K562 (cell line): Measurements from ENCODE around the gene SLC35G2. TPM values are rescaled to one million over a fixed set of nuclear protein-coding genes. Genes with fewer than 3 reads are reported as not detected.
A peak's percentile ranks its signal among the peaks of the same experiment; 100 is the strongest.

Experiments used
- BRF2 ChIP-seq: IDR thresholded peaks from 3 replicates; pipeline ENCODE4 v1.6.1; 2011; ENCODE audit warnings: borderline replicate concordance, mild to moderate bottlenecking; ENCODE audit not compliant: insufficient read length, insufficient read depth
- CBFA2T3 ChIP-seq: fragments of 450-650 bp; IDR thresholded peaks from 2 replicates; pipeline ENCODE4 v1.6.1; 2017
- CSDE1 ChIP-seq, 2 experiments: fragments of 450-650 bp; IDR thresholded peaks; 2 replicates each; pipeline ENCODE4 v1.6.1; 2016; ENCODE audit warnings: mild to moderate bottlenecking in 1 of 2
- DNMT1 ChIP-seq: fragments of 450-650 bp; IDR thresholded peaks from 2 replicates; pipeline ENCODE4 v1.6.1; 2016; ENCODE audit warnings: antibody characterized with exemption, mild to moderate bottlenecking
- FIP1L1 ChIP-seq: fragments of 200-400 bp; formaldehyde crosslinking; IDR thresholded peaks from 2 replicates; pipeline ENCODE4 v1.6.1; 2018; ENCODE audit warnings: mild to moderate bottlenecking, low read depth, low read length; ENCODE audit not compliant: poor library complexity, severe bottlenecking
- HNRNPL ChIP-seq: fragments of 200-400 bp; formaldehyde crosslinking; IDR thresholded peaks from 2 replicates; pipeline ENCODE4 v1.6.1; 2017; ENCODE audit warnings: low read depth, mild to moderate bottlenecking, low read length
- KAT7 ChIP-seq: sonication (generic); formaldehyde crosslinking; IDR thresholded peaks from 2 replicates; pipeline ENCODE4 v1.8.0; 2022; ENCODE audit warnings: missing genetic modification reagents, mild to moderate bottlenecking, borderline replicate concordance
- KDM5B ChIP-seq: fragments of 200-600 bp; sonication (generic); IDR thresholded peaks from 2 replicates; pipeline ENCODE4 v1.6.1; 2012; ENCODE audit warnings: low read depth, mild to moderate bottlenecking, moderate library complexity, low read length, control low read depth, inconsistent platforms; ENCODE audit not compliant: insufficient replicate concordance
- MXD1 ChIP-seq: fragments of 250-450 bp; sonication (Bioruptor Pico); IDR thresholded peaks from 2 replicates; pipeline ENCODE4 v1.8.0; 2021; ENCODE audit warnings: borderline replicate concordance, mild to moderate bottlenecking, moderate library complexity; ENCODE audit not compliant: poor library complexity, severe bottlenecking
- NRF1 ChIP-seq, 2 experiments: fragments of 450-650 bp; IDR thresholded peaks in 1 of 2; conservative IDR thresholded peaks in 1 of 2; 2 replicates each; pipeline ENCODE4 v1.6.1; 2014; ENCODE audit warnings: mild to moderate bottlenecking in 2 of 2
- POLR2A ChIP-seq: fragments of 450-650 bp; conservative IDR thresholded peaks from 2 replicates; pipeline ENCODE4 v1.6.1; 2016
- POLR2G ChIP-seq: fragments of 200-400 bp; formaldehyde crosslinking; IDR thresholded peaks from 2 replicates; pipeline ENCODE4 v1.6.1; 2017; ENCODE audit warnings: low read depth, mild to moderate bottlenecking, antibody characterized with exemption, low read length, moderate library complexity
- PTRF ChIP-seq: fragments of 450-650 bp; IDR thresholded peaks from 2 replicates; pipeline ENCODE4 v1.6.1; 2016; ENCODE audit warnings: mild to moderate bottlenecking, missing genetic modification characterization, missing compliant biosample characterization
- RBBP5 ChIP-seq: fragments of 200-600 bp; sonication (generic); IDR thresholded peaks from 2 replicates; pipeline ENCODE4 v1.6.1; 2012; ENCODE audit warnings: borderline replicate concordance, mild to moderate bottlenecking, low read length, control low read depth, inconsistent platforms; ENCODE audit not compliant: insufficient read depth, poor library complexity, severe bottlenecking
- RFX1 ChIP-seq: fragments of 450-650 bp; IDR thresholded peaks from 2 replicates; pipeline ENCODE4 v1.6.1; 2016; ENCODE audit warnings: mild to moderate bottlenecking, moderate library complexity
- RHOXF2B ChIP-seq: fragments of 250-450 bp; sonication (Bioruptor Pico); conservative IDR thresholded peaks from 2 replicates; pipeline ENCODE4 v1.5.1; 2021
- RUNX1 ChIP-seq: sonication (generic); IDR thresholded peaks from 2 replicates; pipeline ENCODE4 v1.6.1; 2016; ENCODE audit warnings: antibody characterized with exemption, low read depth
- SIX5 ChIP-seq, 2 experiments: IDR thresholded peaks; 2 replicates each; pipeline ENCODE4 v1.6.1; 2011; ENCODE audit warnings: low read length in 2 of 2, borderline replicate concordance in 1 of 2, low read depth in 1 of 2, mild to moderate bottlenecking in 1 of 2, moderate library complexity in 1 of 2; ENCODE audit not compliant: insufficient read depth in 1 of 2
- SRF ChIP-seq, 2 experiments: fragments of 250-450, 450-650 bp in 1 of 2; sonication (Bioruptor Pico) in 1 of 2; sonication (generic) in 1 of 2; formaldehyde crosslinking; IDR thresholded peaks; 2 replicates each; pipeline versions ENCODE4 v1.5.0 to v1.5.1; 2020 to 2022; ENCODE audit warnings: mild to moderate bottlenecking in 1 of 2, missing genetic modification reagents in 1 of 2
- TBP ChIP-seq: optimal IDR thresholded peaks from 2 replicates; pipeline ENCODE3; 2011; ENCODE audit warnings: low read depth, low read length, improper control_type of control experiment
- U2AF1 ChIP-seq: fragments of 200-400 bp; formaldehyde crosslinking; optimal IDR thresholded peaks from 2 replicates; pipeline ENCODE3; 2017; ENCODE audit warnings: mild to moderate bottlenecking, low read depth, low read length, moderate library complexity
- VEZF1 ChIP-seq: fragments of 200-800 bp; sonication (Bioruptor generic); IDR thresholded peaks from 2 replicates; pipeline ENCODE4 v1.6.1; 2017; ENCODE audit warnings: missing genetic modification characterization, missing compliant biosample characterization
- ZFX ChIP-seq: sonication (generic); formaldehyde crosslinking; IDR thresholded peaks from 2 replicates; pipeline ENCODE4 v1.8.0; 2022; ENCODE audit warnings: mild to moderate bottlenecking, missing genetic modification reagents, moderate library complexity
- ZNF239 ChIP-seq: fragments of 250-450 bp; sonication (Bioruptor Pico); IDR thresholded peaks from 2 replicates; pipeline ENCODE4 v1.4.0; 2020; ENCODE audit warnings: mild to moderate bottlenecking
- ZNF41 ChIP-seq: fragments of 250-450 bp; sonication (Bioruptor Pico); conservative IDR thresholded peaks from 2 replicates; pipeline ENCODE4 v1.4.0; 2020; ENCODE audit warnings: mild to moderate bottlenecking
- ZNF785 ChIP-seq: fragments of 250-450 bp; sonication (Bioruptor Pico); IDR thresholded peaks from 2 replicates; pipeline ENCODE4 v1.4.0; 2020; ENCODE audit warnings: mild to moderate bottlenecking
- polyA plus RNA-seq, 8 experiments: library from polyadenylated mRNA; depleted of rRNA in 4 of 8; stranded (reverse) in 5 of 8; unstranded in 3 of 8; fragments of >200 nt; fragmentation: Nextera tagmentation in 2 of 8; fragmentation: Illumina TruSeq in 1 of 8; extraction: Ambion mirVana in 2 of 8; extraction: Trizol in 1 of 8; gene quantifications; 2 replicates each; pipeline versions ENCODE4 v1.2.1 to v1.2.3, GENCODE V29; 2011 to 2014; ENCODE audit warnings: inconsistent platforms in 1 of 8, missing spikeins in 1 of 8
- total RNA-seq, 7 experiments: library from RNA; depleted of rRNA in 6 of 7; stranded (reverse); fragments of >200 nt in 6 of 7; fragmentation: Illumina TruSeq in 2 of 7; extraction: Trizol in 2 of 7; gene quantifications; 2 replicates each; pipeline versions ENCODE4 v1.2.1 to v1.2.3, GENCODE V29; 2011 to 2021; ENCODE audit warnings: low replicate concordance in 1 of 7

SLC35G2 gene
- total and polyA plus RNA-seq, 9 of the 15 experiments (the other 6 are each of a cell fraction or from before 2014, with no cell fraction given), result 2.6 to 5.9 (median 3.2) TPM

- peak; percentile 85 to 88 for TF ChIP-seq NRF1 (conservative IDR thresholded peaks at IDR 0.05 in 1 of 2, IDR thresholded peaks at IDR 0.05 in 1 of 2)
- TF ChIP-seq RHOXF2B, result no peak
- no peak for TF ChIP-seq BRF2
- TF ChIP-seq KAT7, result no peak
- peak; percentile 62 for TF ChIP-seq RBBP5
- no peak for TF ChIP-seq RUNX1
- peak; percentile 66; the same call in 1 of the 2 replicates for TF ChIP-seq ZFX
- peak; percentile 80 for TF ChIP-seq POLR2G
- no peak for TF ChIP-seq U2AF1
- TF ChIP-seq SRF (CRISPR knock-in tag; IDR thresholded peaks at IDR 0.05), result no peak
- no peak for TF ChIP-seq ZNF41 (CRISPR knock-in tag)
- peak; percentile 29 for TF ChIP-seq TBP
- TF ChIP-seq HNRNPL, result peak; percentile 44; the same call in 1 of the 2 replicates
- no peak; the same call in 1 of the 2 replicates for TF ChIP-seq POLR2A
- TF ChIP-seq VEZF1, result peak; percentile 61
- no peak for TF ChIP-seq CSDE1 (IDR thresholded peaks at IDR 0.05)
- TF ChIP-seq CBFA2T3, result no peak
- TF ChIP-seq ZNF239, result no peak
- TF ChIP-seq SIX5 (IDR thresholded peaks at IDR 0.05; ENCODE audit: borderline replicate concordance in 1 of 2, insufficient read depth in 1 of 2, low read depth in 1 of 2, low read length in 2 of 2), result no peak
- no peak for TF ChIP-seq DNMT1
- no peak for TF ChIP-seq ZNF785 (CRISPR knock-in tag)
- TF ChIP-seq RFX1, result no peak
- TF ChIP-seq KDM5B, result no peak
- TF ChIP-seq MXD1 (CRISPR knock-in tag), result no peak
- no peak for TF ChIP-seq PTRF (tag)
- TF ChIP-seq FIP1L1, result peak; percentile 62
These were observed at the start of gene SLC35G2 (continued) for GRCh38 chr3:136818769-136819391.
